ENCODE data around the gene EHD4.

EHD4 gene

DNA sequence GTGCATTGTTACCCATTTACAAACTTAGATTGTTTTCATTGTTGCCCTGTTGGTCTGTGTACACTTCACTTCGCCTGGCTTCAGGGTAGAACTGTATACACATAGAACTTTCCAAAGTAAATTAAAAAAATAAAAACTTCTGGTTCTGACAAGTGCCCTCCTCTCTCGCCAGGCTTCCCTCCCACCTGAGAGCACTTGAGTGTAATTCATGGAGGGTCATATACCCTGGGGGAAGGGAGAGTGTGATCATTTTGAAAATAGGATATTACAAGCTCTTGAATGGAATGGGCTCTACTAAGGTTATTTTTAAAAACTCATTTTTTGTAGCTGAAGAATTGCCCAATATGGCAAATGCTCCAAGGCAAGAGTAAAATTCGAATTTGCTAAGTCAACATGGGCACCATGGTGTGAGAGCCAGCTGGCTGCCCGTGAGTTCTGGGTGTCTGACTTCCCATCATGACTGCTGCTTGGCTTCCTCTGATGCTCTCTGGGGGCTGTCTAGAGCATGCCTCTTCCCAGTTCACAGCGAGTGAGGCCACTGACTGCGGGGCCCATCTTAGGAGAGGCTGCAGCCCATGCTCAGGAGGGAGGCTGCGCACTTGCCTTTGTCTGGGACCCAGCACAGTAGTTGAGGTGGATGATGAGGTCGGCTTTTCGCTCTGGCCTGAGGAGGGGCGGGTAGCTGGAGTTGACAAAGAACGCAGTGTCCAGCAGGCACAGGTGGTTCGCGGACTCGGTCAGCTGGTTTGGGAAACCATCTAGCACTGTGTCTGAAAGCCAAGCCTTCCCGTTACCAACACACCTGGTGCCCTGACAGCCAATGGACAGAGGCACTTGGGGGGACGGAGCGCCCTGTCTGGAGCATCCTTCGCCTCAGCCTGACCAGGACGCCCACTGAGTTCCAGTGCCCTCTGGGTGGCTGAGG lies 13.1 kb upstream of the EHD4 start:
- no peaks in the 10 kb centered on the region for H3K4me1 ChIP-seq (ENCODE audit: insufficient read depth, low read length)
- H3K4me2 ChIP-seq (ENCODE audit: insufficient read depth, low read length), result no peak overlapping the region
- no peak overlapping the region for H3K4me3 ChIP-seq (ENCODE audit: low read depth in 1 of 2, low read length in 2 of 2)
- no peak for DNase-seq
- no peak overlapping the region for H3K27ac ChIP-seq (ENCODE audit: low read length)
- no peaks in the 10 kb centered on the region for H4K20me1 ChIP-seq (ENCODE audit: insufficient read depth, low read length)
- H2AFZ ChIP-seq (ENCODE audit: low read depth, low read length), result no peak overlapping the region
- no peaks in the 10 kb centered on the region for H3K36me3 ChIP-seq (ENCODE audit: insufficient read depth, low read length)
- no peaks in the 10 kb centered on the region for H3K27me3 ChIP-seq (ENCODE audit: insufficient read depth, low read length, poor library complexity)
- H3K79me2 ChIP-seq (ENCODE audit: insufficient read depth, low read length), result no peaks in the 10 kb centered on the region
- ATAC-seq (ENCODE audit: insufficient read depth, low read depth), result no peak
- H3K9me3 ChIP-seq (ENCODE audit: insufficient read depth, low read length, severe bottlenecking), result no peaks in the 10 kb centered on the region
- no peak for TF ChIP-seq EZH2 (IDR thresholded peaks at IDR 0.05; ENCODE audit: borderline replicate concordance, low read depth, low read length, severe bottlenecking)
- TF ChIP-seq, protein P1, sequence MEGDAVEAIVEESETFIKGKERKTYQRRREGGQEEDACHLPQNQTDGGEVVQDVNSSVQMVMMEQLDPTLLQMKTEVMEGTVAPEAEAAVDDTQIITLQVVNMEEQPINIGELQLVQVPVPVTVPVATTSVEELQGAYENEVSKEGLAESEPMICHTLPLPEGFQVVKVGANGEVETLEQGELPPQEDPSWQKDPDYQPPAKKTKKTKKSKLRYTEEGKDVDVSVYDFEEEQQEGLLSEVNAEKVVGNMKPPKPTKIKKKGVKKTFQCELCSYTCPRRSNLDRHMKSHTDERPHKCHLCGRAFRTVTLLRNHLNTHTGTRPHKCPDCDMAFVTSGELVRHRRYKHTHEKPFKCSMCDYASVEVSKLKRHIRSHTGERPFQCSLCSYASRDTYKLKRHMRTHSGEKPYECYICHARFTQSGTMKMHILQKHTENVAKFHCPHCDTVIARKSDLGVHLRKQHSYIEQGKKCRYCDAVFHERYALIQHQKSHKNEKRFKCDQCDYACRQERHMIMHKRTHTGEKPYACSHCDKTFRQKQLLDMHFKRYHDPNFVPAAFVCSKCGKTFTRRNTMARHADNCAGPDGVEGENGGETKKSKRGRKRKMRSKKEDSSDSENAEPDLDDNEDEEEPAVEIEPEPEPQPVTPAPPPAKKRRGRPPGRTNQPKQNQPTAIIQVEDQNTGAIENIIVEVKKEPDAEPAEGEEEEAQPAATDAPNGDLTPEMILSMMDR (IDR thresholded peaks at IDR 0.05; ENCODE audit: borderline replicate concordance, extremely low read depth, low read length, poor library complexity, severe bottlenecking), result no peak
- H3K9ac ChIP-seq (ENCODE audit: low read depth, low read length), result no peak overlapping the region

DNA sequence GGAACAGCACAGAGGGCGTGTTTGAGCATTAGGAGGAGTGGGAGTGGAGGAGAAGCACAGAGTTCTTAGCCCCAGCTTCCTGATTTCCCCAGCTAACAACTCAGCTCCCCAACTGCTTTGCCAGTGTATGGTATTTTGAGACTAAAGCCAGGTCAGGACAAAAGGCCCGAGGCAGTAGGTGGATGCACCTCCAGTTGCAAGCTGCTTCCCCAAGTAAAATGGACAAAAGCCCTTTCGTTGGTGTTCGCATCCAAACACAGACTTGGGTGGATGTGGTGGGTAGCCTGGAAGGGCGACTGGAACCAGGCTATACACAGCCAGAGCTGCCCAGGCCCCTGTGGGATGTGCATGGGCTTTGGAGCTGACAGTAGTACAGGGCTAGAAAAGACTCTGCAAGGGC lies 12.3 kb upstream of the EHD4 start:
- Histone ChIP-seq H3K79me2 (ENCODE audit: insufficient read depth, low read length) (no peaks in the 10 kb centered on the region), H3K4me3 (ENCODE audit: low read depth in 1 of 2, low read length in 2 of 2) (no peak overlapping the region), H3K36me3 (ENCODE audit: insufficient read depth, low read length) (no peaks in the 10 kb centered on the region), H3K27me3 (ENCODE audit: insufficient read depth, low read length, poor library complexity) (no peaks in the 10 kb centered on the region), H3K9me3 (ENCODE audit: insufficient read depth, low read length, severe bottlenecking) (no peaks in the 10 kb centered on the region), H3K27ac (ENCODE audit: low read length) (no peak overlapping the region), H2AFZ (ENCODE audit: low read depth, low read length) (no peak overlapping the region), H3K4me1 (ENCODE audit: insufficient read depth, low read length) (no peaks in the 10 kb centered on the region), H3K9ac (ENCODE audit: low read depth, low read length) (no peak overlapping the region), H3K4me2 (ENCODE audit: insufficient read depth, low read length) (no peak overlapping the region), H4K20me1 (ENCODE audit: insufficient read depth, low read length) (no peaks in the 10 kb centered on the region)
- DNase-seq (no peak), ATAC-seq (ENCODE audit: insufficient read depth, low read depth) (no peak)
- TF ChIP-seq, protein P1 (IDR thresholded peaks at IDR 0.05; ENCODE audit: borderline replicate concordance, extremely low read depth, low read length, poor library complexity, severe bottlenecking), result no peak
- TF ChIP-seq EZH2 (IDR thresholded peaks at IDR 0.05; ENCODE audit: borderline replicate concordance, low read depth, low read length, severe bottlenecking), result no peak

DNA sequence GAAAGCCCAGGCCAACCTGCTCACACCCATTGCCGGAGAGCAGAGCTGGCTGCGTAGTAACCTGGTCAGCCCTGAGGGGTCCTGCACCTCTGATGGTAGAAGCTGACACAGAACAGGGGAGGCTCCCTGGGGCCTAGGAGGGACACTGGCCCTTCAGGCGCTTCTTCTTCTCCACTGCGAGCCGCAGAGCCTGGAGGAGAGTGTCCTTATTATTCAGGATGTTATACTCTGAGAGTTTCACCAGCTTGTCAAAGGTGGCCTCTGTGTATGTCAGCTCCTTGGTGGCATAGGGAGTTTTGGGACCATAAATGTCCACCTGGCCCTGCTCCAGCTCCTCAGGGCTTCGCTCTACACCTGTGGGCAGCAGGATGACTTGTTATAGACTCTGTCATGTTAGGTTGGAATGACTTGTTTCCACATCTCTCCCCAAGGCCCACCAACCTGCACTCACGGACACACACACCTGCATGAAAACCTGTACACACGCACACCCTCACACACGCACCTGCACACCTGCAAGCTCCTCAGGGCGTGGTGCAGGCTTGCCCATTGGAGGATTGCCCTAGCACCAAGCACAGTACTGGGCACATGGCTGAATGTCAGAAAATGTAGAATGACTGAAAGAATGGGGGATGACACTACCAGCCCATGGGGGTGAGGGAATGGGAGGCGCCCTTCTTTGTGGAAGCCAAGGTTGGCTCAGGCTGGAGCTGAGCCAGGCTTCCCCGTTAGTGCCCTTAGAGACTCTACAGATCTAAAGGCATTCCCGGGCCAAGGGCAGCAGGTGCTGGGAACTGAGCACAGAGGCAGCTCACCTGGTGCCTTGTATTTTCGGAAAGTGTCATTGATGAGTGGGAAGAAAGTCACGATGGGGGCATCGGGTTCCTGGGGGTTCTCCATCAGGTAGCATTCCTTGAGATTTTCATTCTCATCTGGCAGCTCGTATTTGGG lies 11.5 kb upstream of the EHD4 start:
- no peak overlapping the region for H3K9ac ChIP-seq (ENCODE audit: low read depth, low read length)
- ATAC-seq (ENCODE audit: insufficient read depth, low read depth) (no peak), DNase-seq (no peak)
- no peak overlapping the region for H3K4me3 ChIP-seq (ENCODE audit: low read depth in 1 of 2, low read length in 2 of 2)
- H3K27me3 ChIP-seq (ENCODE audit: insufficient read depth, low read length, poor library complexity), result peaks cover 3% of the 10 kb centered on the region
- no peaks in the 10 kb centered on the region for H4K20me1 ChIP-seq (ENCODE audit: insufficient read depth, low read length)
- TF ChIP-seq, protein P1 (IDR thresholded peaks at IDR 0.05; ENCODE audit: borderline replicate concordance, extremely low read depth, low read length, poor library complexity, severe bottlenecking), result no peak
- TF ChIP-seq EZH2 (IDR thresholded peaks at IDR 0.05; ENCODE audit: borderline replicate concordance, low read depth, low read length, severe bottlenecking), result no peak
- H2AFZ ChIP-seq (ENCODE audit: low read depth, low read length), result no peak overlapping the region
- no peak overlapping the region for H3K4me2 ChIP-seq (ENCODE audit: insufficient read depth, low read length)
- H3K4me1 ChIP-seq (ENCODE audit: insufficient read depth, low read length), result no peaks in the 10 kb centered on the region
- no peak overlapping the region for H3K27ac ChIP-seq (ENCODE audit: low read length)
- H3K79me2 ChIP-seq (ENCODE audit: insufficient read depth, low read length), result no peaks in the 10 kb centered on the region
- no peaks in the 10 kb centered on the region for H3K9me3 ChIP-seq (ENCODE audit: insufficient read depth, low read length, severe bottlenecking)
- no peaks in the 10 kb centered on the region for H3K36me3 ChIP-seq (ENCODE audit: insufficient read depth, low read length)

All from DND-41 (cell line).